Esophagus (tissue), 2 donors: ENCODE results near the gene ZNF8. TPM values are rescaled to one million over a fixed set of nuclear protein-coding genes. Genes with fewer than 3 reads are reported as not detected.

Experiments
- H3K27ac ChIP-seq, 2 donors: one replicate each; pipeline ENCODE4 v1.5.1; 2013; ENCODE audit warnings: low read depth in 2 of 2, mild to moderate bottlenecking in 2 of 2, inconsistent platforms in 1 of 2, low read length in 1 of 2, moderate library complexity in 1 of 2
- H3K27me3 ChIP-seq, 2 donors: one replicate each; pipeline ENCODE4 v1.6.1; 2013; ENCODE audit warnings: low read length in 2 of 2, control low read depth in 1 of 2, mild to moderate bottlenecking in 1 of 2; ENCODE audit not compliant: insufficient read depth in 2 of 2, control insufficient read depth in 1 of 2
- H3K36me3 ChIP-seq, 2 donors: one replicate each; pipeline ENCODE4 v1.6.1; 2013; ENCODE audit warnings: low read length in 1 of 2; ENCODE audit not compliant: control insufficient read depth in 2 of 2, insufficient read depth in 2 of 2
- H3K4me1 ChIP-seq, 2 donors: one replicate each; pipeline ENCODE4 v1.6.1; 2013; ENCODE audit warnings: low read length in 1 of 2; ENCODE audit not compliant: control insufficient read depth in 2 of 2, insufficient read depth in 2 of 2
- H3K4me3 ChIP-seq, 2 donors: one replicate each; pipeline ENCODE4 v1.5.1; 2013; ENCODE audit warnings: low read length in 2 of 2, mild to moderate bottlenecking in 2 of 2, low read depth in 1 of 2, moderate library complexity in 1 of 2
- H3K9me3 ChIP-seq, 2 donors: one replicate each; pipeline ENCODE4 v1.6.1; 2013; ENCODE audit warnings: mild to moderate bottlenecking in 2 of 2, low read depth in 1 of 2, low read length in 1 of 2, moderate library complexity in 1 of 2; ENCODE audit not compliant: control insufficient read depth in 2 of 2, insufficient read depth in 1 of 2
- WGBS, 2 donors: extraction: QIAGEN DNeasy Blood & Tissue Kit; methylation state at CpG; one replicate each; pipeline ENCODE4 v1.1.7; 2013; 5-methylcytosine and 5-hydroxymethylcytosine counted together
- polyA plus RNA-seq, 2 donors: library from polyadenylated mRNA; stranded (reverse); fragments of 200-250 nt; gene quantifications; one replicate each; pipeline ENCODE4 v1.2.3, GENCODE V29; 2013
- donor health status: healthy with polysubstance abuse.
- donor health status: Bipolar disorder and iron deficiency.

The ZNF8 gene
- polyA plus RNA-seq, 2 donors: 0.91 to 1.6 TPM

GRCh38 chr19:58284199-58284598 lies 5.4 kb downstream of the ZNF8 start:
- H3K27me3 ChIP-seq: no peaks in the 10 kb centered on the region
- WGBS, 2 donors: 90% methylated on average over 7 of the region's 7 CpGs

GRCh38 chr19:58291943-58292342 lies 13.2 kb downstream of the ZNF8 start:
- Histone ChIP-seq H3K4me3 (no peak overlapping the region), H3K36me3 (peaks cover 18 to 47% of the 10 kb centered on the region in 2 donors), H3K9me3 (peaks cover 10 to 49% of the 10 kb centered on the region in 2 donors), H3K27me3 (no peaks in the 10 kb centered on the region), H3K27ac (no peak overlapping the region), H3K4me1 (no peaks in the 10 kb centered on the region)
- 95% methylated on average over 7 of the region's 7 CpGs for WGBS, 2 donors

More at GRCh38 chr19:58284199-58284598, 5.4 kb downstream of the ZNF8 start:
- Histone ChIP-seq H3K9me3 (peaks cover 0 to 19% of the 10 kb centered on the region in 2 donors), H3K4me3 (no peak overlapping the region), H3K36me3 (peaks cover 17 to 25% of the 10 kb centered on the region in 2 donors), H3K27ac (no peak overlapping the region), H3K4me1 (peaks cover 4 to 8% of the 10 kb centered on the region in 2 donors)

DNA sequence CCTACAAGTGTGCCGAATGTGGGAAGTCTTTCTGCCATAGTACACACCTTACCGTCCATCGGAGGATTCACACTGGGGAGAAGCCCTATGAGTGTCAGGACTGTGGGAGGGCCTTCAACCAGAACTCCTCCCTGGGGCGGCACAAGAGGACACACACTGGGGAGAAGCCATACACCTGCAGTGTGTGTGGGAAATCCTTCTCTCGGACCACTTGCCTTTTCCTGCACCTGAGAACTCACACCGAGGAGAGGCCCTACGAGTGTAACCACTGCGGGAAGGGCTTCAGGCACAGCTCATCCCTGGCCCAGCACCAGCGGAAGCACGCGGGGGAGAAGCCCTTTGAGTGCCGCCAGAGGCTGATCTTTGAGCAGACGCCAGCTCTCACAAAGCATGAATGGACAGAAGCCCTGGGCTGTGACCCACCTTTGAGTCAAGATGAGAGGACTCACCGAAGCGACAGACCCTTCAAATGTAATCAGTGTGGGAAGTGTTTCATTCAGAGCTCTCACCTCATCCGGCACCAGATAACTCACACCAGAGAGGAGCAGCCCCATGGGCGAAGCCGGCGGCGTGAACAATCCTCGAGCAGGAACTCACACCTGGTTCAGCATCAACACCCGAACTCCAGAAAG lies 16.1 kb downstream of the ZNF8 start:
- no peaks in the 10 kb centered on the region for H3K27me3 ChIP-seq
- H3K4me1 ChIP-seq: no peaks in the 10 kb centered on the region
- no peak overlapping the region for H3K4me3 ChIP-seq
- H3K27ac ChIP-seq: no peak overlapping the region
- peaks cover 10 to 41% of the 10 kb centered on the region in 2 donors for H3K9me3 ChIP-seq
- peaks cover 10 to 40% of the 10 kb centered on the region in 2 donors for H3K36me3 ChIP-seq
- WGBS, 2 donors: 97 to 98% methylated on average over 22 of the region's 22 CpGs

DNA sequence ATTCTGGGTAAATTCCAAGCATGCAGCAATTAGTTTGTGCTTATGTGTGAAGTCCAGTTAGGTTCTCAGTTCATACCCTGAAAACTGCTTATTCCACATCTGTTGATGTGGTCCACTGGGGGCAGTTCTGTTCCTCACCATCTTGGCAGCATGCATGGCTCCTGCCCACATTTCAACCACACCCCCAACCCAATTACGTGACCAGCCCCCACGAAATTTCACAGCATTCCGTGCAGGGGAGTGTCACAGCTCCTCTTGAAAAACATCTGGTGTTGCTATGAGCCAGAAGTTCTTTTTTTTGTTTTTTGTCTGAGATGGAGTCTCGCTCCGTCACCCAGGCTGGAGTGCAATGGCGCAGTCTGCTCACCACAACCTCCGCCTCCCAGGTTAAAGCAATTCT lies 17.3 kb downstream of the ZNF8 start:
- H3K36me3 ChIP-seq: peaks cover 3 to 40% of the 10 kb centered on the region in 2 donors
- no peak overlapping the region for H3K27ac ChIP-seq
- WGBS, 2 donors: 89 to 96% methylated on average over 7 of the region's 7 CpGs
- no peaks in the 10 kb centered on the region for H3K27me3 ChIP-seq
- H3K9me3 ChIP-seq: peaks cover 10 to 40% of the 10 kb centered on the region in 2 donors
- H3K4me1 ChIP-seq: no peaks in the 10 kb centered on the region
- no peak overlapping the region for H3K4me3 ChIP-seq

- Histone ChIP-seq H3K4me1 (no peaks in the 10 kb centered on the region), H3K4me3 (no peak overlapping the region), H3K9me3 (peaks cover 0 to 11% of the 10 kb centered on the region in 2 donors), H3K27me3 (no peaks in the 10 kb centered on the region), H3K27ac (no peak overlapping the region), H3K36me3 (peaks cover 0 to 18% of the 10 kb centered on the region in 2 donors)
- WGBS, 2 donors: 93 to 97% methylated on average over 7 of the region's 7 CpGs
These were observed 21.9 kb downstream of the ZNF8 start for GRCh38 chr19:58300620-58301019.

GRCh38 chr19:58304255-58304654 lies 25.5 kb downstream of the ZNF8 start:
- Histone ChIP-seq H3K27ac (no peak overlapping the region), H3K4me1 (peaks cover 0 to 3% of the 10 kb centered on the region in 2 donors), H3K27me3 (no peaks in the 10 kb centered on the region), H3K4me3 (peak overlapping the region in 1 of 2 donors; percentile 99), H3K36me3 (peaks cover 6 to 17% of the 10 kb centered on the region in 2 donors), H3K9me3 (peaks cover 0 to 2% of the 10 kb centered on the region in 2 donors)
- 89 to 90% methylated on average over 7 of the region's 7 CpGs for WGBS, 2 donors

GRCh38 chr19:58304748-58305064 lies 26.0 kb downstream of the ZNF8 start:
- Histone ChIP-seq H3K27ac (peak overlapping the region; percentile 51 to 67), H3K4me3 (peak overlapping the region; percentile 84 to 99), H3K36me3 (peaks cover 6 to 17% of the 10 kb centered on the region in 2 donors), H3K27me3 (no peaks in the 10 kb centered on the region), H3K9me3 (peaks cover 0 to 2% of the 10 kb centered on the region in 2 donors), H3K4me1 (peaks cover 0 to 3% of the 10 kb centered on the region in 2 donors)
- 21 to 26% methylated on average over 7 of the region's 7 CpGs for WGBS, 2 donors

GRCh38 chr19:58305065-58305931 lies 26.5 kb downstream of the ZNF8 start, which contains the start of gene ERVK3-1:
TSS of gene ERVK3-1 (plus strand) at chr19:58305377. CDS start at chr19:58312169, 6,792 bp downstream.
- no peaks in the 10 kb centered on the region for H3K27me3 ChIP-seq
- WGBS, 2 donors: 1% methylated on average over 55 of the region's 55 CpGs

GRCh38 chr19:58305932-58306323 lies 27.2 kb downstream of the ZNF8 start:
- Histone ChIP-seq H3K27me3 (no peaks in the 10 kb centered on the region), H3K4me1 (peaks cover 0 to 3% of the 10 kb centered on the region in 2 donors), H3K36me3 (peaks cover 6 to 10% of the 10 kb centered on the region in 2 donors), H3K9me3 (peaks cover 0 to 2% of the 10 kb centered on the region in 2 donors), H3K27ac (peak overlapping the region; percentile 14 to 96), H3K4me3 (peak overlapping the region; percentile 84 to 99)
- WGBS, 2 donors: 45 to 61% methylated on average over 12 of the region's 12 CpGs

More at GRCh38 chr19:58305065-58305931, 26.5 kb downstream of the ZNF8 start, which contains the start of gene ERVK3-1:
- H3K4me1 ChIP-seq: peaks cover 0 to 3% of the 10 kb centered on the region in 2 donors
- H3K9me3 ChIP-seq: peaks cover 0 to 2% of the 10 kb centered on the region in 2 donors
- peak within 1 kb of the TSS; percentile 67 to 96 for H3K27ac ChIP-seq
- H3K4me3 ChIP-seq: peak within 1 kb of the TSS; percentile 84 to 99
- H3K36me3 ChIP-seq: peaks cover 6 to 15% of the 10 kb centered on the region in 2 donors
